Measurements from ENCODE around the gene DCLK1. TPM values are rescaled to one million over a fixed set of nuclear protein-coding genes. Genes with fewer than 3 reads are reported as not detected.

The DCLK1 gene
- total and polyA plus RNA-seq, 9 donors: 3.3 to 37.0 (median 20.7) TPM

DNA sequence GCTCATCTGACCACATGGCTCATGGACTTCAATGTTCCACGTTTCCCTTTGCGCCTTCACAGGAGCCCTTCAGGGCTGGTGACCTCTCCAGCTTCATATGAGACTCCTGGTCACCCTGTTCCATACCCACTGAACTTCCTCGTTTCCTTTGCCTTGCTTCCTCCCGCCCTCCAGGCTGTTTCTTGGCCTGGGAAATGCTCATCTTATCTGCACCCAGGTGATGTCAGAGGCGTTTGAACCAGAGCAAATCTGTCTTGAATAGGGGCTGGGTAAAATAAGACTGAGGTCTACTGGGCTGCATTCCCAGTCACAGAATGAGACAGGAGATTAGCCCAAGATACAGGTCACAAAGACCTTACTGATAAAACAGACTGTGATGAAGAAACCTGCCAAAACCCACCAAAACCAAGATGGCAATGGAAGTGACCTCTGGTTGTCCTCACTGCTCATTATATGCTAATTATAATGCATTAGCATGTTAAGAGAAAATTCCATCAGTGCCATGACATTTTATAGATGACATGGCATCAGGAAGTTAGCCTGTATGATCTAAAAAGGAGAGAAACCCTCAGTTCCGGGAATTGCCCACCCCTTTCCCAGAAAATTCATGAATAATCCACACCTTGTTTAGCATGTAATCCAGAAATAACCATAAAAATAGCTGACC lies 102.7 kb downstream of the DCLK1 start:
- intact Hi-C loops (cut with DNase I): no loop called here
- no peaks in the 10 kb centered on the region for H3K9me3 ChIP-seq
- no peak overlapping the region for H3K4me3 ChIP-seq
- H3K27me3 ChIP-seq: no peaks in the 10 kb centered on the region
- no peak overlapping the region for H3K27ac ChIP-seq
- H3K4me1 ChIP-seq (ENCODE audit: insufficient read depth): no peaks in the 10 kb centered on the region
- TF ChIP-seq EP300 (IDR thresholded peaks at IDR 0.05) (no peak), POLR2A (IDR thresholded peaks at IDR 0.05) (no peak)
- TF ChIP-seq, protein P1, sequence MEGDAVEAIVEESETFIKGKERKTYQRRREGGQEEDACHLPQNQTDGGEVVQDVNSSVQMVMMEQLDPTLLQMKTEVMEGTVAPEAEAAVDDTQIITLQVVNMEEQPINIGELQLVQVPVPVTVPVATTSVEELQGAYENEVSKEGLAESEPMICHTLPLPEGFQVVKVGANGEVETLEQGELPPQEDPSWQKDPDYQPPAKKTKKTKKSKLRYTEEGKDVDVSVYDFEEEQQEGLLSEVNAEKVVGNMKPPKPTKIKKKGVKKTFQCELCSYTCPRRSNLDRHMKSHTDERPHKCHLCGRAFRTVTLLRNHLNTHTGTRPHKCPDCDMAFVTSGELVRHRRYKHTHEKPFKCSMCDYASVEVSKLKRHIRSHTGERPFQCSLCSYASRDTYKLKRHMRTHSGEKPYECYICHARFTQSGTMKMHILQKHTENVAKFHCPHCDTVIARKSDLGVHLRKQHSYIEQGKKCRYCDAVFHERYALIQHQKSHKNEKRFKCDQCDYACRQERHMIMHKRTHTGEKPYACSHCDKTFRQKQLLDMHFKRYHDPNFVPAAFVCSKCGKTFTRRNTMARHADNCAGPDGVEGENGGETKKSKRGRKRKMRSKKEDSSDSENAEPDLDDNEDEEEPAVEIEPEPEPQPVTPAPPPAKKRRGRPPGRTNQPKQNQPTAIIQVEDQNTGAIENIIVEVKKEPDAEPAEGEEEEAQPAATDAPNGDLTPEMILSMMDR (IDR thresholded peaks at IDR 0.05): no peak
- DNase-seq: no peak
- WGBS, 3 donors: 75 to 79% (median 76%) methylated on average over 6 of the region's 6 CpGs
- H3K36me3 ChIP-seq: no peaks in the 10 kb centered on the region

DNA sequence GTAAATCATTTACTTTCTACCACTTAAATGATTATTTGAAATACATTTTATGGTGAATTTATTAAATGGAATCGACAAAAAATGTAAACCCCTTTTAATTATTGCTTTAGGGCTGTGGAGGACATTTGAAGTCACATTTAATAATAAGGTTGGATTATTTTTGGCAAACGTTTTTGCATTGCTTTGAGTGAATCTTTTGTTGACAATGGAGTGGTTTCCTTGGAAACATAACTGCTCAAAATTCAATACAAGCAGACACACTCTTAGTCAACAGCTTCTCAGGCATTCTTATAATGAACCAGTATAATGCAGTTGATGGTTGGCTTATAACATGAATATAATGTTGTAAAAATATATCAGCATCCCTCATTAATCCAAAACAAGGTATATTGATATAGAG lies 104.7 kb downstream of the DCLK1 start:
- no peak for TF ChIP-seq EP300 (IDR thresholded peaks at IDR 0.05)
- no peak for TF ChIP-seq POLR2A (IDR thresholded peaks at IDR 0.05)
- TF ChIP-seq, protein P1 (IDR thresholded peaks at IDR 0.05): no peak
- no peaks in the 10 kb centered on the region for H3K27me3 ChIP-seq
- WGBS, 3 donors: 35 to 46% (median 40%) methylated on average over 2 of the region's 2 CpGs
- no peaks in the 10 kb centered on the region for H3K9me3 ChIP-seq
- no peak overlapping the region for H3K4me3 ChIP-seq
- no peak for DNase-seq
- intact Hi-C loops (cut with DNase I): no loop called here
- no peak overlapping the region for H3K27ac ChIP-seq
- H3K4me1 ChIP-seq (ENCODE audit: insufficient read depth): no peaks in the 10 kb centered on the region
- H3K36me3 ChIP-seq: no peaks in the 10 kb centered on the region

DNA sequence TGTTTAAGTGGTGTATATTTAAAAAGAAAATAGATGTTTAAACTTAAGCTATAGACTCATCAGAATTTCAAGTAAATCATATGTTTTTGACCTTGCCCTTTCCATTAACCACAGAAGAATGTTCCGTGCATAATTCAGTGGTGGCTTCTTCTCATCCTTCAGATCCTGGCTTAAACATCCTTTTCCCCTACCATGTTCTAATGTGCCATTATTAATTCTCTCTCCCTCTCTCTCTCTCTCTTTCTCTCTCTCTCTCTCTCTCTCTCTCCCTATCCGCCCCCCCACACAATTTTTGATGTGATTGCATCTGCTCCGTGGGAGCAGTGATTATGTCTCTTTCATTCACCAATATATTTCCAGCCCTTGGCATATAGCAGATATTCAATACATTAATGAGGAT lies 116.4 kb downstream of the DCLK1 start:
- Histone ChIP-seq H3K9me3 (no peaks in the 10 kb centered on the region), H3K27ac (no peak overlapping the region), H3K4me3 (no peak overlapping the region), H3K27me3 (no peaks in the 10 kb centered on the region), H3K36me3 (no peaks in the 10 kb centered on the region), H3K4me1 (ENCODE audit: insufficient read depth) (no peaks in the 10 kb centered on the region)
- TF ChIP-seq, protein P1 (IDR thresholded peaks at IDR 0.05): no peak
- no peak for TF ChIP-seq POLR2A (IDR thresholded peaks at IDR 0.05)
- TF ChIP-seq EP300 (IDR thresholded peaks at IDR 0.05): no peak
- intact Hi-C loops (cut with DNase I): no loop called here
- DNase-seq: no peak
- 63 to 75% (median 68%) methylated on average over 3 of the region's 3 CpGs for WGBS, 3 donors

DNA sequence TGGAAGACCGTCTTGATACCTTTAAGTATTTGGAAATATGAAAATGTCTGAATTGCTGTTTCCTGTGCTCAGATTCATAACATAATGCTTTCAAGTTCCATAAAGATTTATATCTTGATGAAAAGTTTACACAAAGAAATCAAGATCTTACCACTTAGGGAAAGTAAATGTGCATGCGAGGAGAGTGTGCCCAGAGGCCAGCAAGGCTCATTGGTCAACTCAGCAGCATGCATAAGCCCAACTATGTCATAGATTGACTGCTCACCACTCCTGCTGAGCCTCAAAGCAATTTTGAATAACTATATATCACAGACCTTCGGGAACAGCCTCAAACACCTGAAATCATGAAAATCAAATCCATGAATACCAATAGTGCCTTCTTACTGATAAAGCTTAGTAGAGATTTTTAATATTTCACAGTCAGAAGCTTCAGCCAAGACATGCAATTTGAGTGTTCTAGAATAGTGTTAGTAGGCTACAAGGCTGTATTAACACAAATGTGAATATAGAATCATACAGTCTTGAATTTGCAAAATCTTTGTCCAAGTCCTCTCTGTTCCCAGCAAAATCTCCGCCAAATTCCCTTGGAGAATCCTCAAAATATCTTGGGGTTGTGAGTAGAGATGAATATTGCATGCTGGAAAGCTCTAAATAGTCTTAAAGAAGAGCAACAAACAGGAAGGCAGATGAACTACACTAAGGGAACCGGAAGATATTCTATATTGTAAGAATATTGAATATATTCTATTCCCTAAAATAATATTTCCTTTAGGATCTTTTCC lies 124.1 kb downstream of the DCLK1 start:
- no peaks in the 10 kb centered on the region for H3K9me3 ChIP-seq
- H3K4me3 ChIP-seq: no peak overlapping the region
- DNase-seq: no peak
- no peaks in the 10 kb centered on the region for H3K36me3 ChIP-seq
- no peaks in the 10 kb centered on the region for H3K4me1 ChIP-seq (ENCODE audit: insufficient read depth)
- H3K27ac ChIP-seq: no peak overlapping the region
- no peaks in the 10 kb centered on the region for H3K27me3 ChIP-seq
- 65 to 73% (median 69%) methylated on average over 5 of the region's 5 CpGs for WGBS, 3 donors
- TF ChIP-seq, protein P1 (IDR thresholded peaks at IDR 0.05): no peak
- TF ChIP-seq EP300 (IDR thresholded peaks at IDR 0.05) (no peak), POLR2A (IDR thresholded peaks at IDR 0.05) (no peak)
- intact Hi-C loops (cut with DNase I): no loop called here
